Suprapubic skin (tissue), 4 donors: ENCODE measurements around the gene KLF15. TPM values are rescaled to one million over a fixed set of nuclear protein-coding genes. Genes with fewer than 3 reads are reported as not detected.

Experiments used
- DNase-seq, 2 donors: peaks; one replicate each; pipeline ENCODE4 v3.0.0-alpha.2; 2019; ENCODE audit warnings: low spot score in 2 of 2
- H3K27ac ChIP-seq: fragments of 200-600 bp; sonication (generic); one replicate; pipeline ENCODE4 v1.5.1; 2019
- H3K27me3 ChIP-seq: fragments of 200-600 bp; sonication (generic); one replicate; pipeline ENCODE4 v1.5.1; 2019
- H3K36me3 ChIP-seq: fragments of 200-600 bp; sonication (generic); one replicate; pipeline ENCODE4 v1.5.1; 2019
- H3K4me1 ChIP-seq: fragments of 200-600 bp; sonication (generic); one replicate; pipeline ENCODE4 v1.5.1; 2019
- H3K4me3 ChIP-seq: fragments of 200-600 bp; sonication (generic); one replicate; pipeline ENCODE4 v1.5.1; 2019; ENCODE audit warnings: mild to moderate bottlenecking
- H3K9me3 ChIP-seq: fragments of 200-600 bp; sonication (generic); one replicate; pipeline ENCODE4 v1.5.1; 2019
- CTCF ChIP-seq, 2 donors: fragments of 200-600 bp in 1 of 2; fragments of 450-650 bp in 1 of 2; sonication (generic) in 1 of 2; IDR thresholded peaks; one replicate each; pipeline ENCODE4 v1.5.1; 2016 to 2019; ENCODE audit warnings: antibody characterized with exemption in 2 of 2, mild to moderate bottlenecking in 1 of 2, moderate library complexity in 1 of 2
- EP300 ChIP-seq: sonication (generic); formaldehyde crosslinking; IDR thresholded peaks from one replicate; pipeline ENCODE4 v1.6.1; 2017; ENCODE audit warnings: antibody characterized with exemption
- POLR2A ChIP-seq, 2 donors: fragments of 450-650 bp; IDR thresholded peaks; one replicate each; pipeline ENCODE4 v1.6.1; 2017; ENCODE audit warnings: antibody characterized with exemption in 2 of 2, mild to moderate bottlenecking in 2 of 2, moderate library complexity in 2 of 2
- POLR2AphosphoS5 ChIP-seq, 3 donors: sonication (generic); formaldehyde crosslinking; IDR thresholded peaks; one replicate each; pipeline ENCODE4 v1.6.1; 2017; ENCODE audit warnings: antibody characterized with exemption in 3 of 3
- WGBS: methylation state at CpG from one replicate; pipeline ENCODE4 v1.1.5; 2018; 5-methylcytosine and 5-hydroxymethylcytosine counted together
- total RNA-seq, 4 donors: library from RNA; depleted of rRNA; stranded (reverse); fragments of >200 nt; gene quantifications; one replicate each; pipeline ENCODE4 v1.1.0, GENCODE V29; 2016

Gene KLF15
- total RNA-seq, 4 donors from 2014 or later: 7.3 to 19.2 (median 14.3) TPM

DNA sequence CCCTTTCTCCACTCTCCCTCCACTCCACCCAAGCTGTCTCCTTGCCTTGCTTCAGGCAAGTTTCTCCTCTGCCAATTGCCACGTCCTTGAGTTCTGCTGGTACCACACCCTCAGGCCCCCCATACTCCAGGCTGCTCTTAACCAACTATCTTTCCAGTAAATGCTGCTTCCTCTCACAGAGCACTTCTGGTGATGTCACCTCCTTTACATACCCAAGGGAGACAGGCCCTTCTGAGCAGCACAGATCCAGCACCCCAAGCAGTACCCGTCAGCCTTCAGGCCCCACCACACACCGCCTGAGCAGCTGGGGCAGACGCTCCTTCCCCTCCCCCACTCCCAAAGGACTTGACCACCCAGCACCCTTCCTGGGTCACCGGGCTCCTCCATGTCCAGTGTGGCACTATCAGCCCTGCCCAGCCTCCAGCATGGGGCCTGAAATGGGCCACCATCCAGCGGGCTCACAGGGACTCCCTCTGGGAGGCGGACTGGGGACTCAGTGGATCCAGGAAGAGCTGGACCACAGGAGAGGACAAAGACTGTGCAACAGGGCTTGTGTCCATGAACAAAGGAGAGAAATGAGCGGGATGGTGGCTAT, 50.2 kb downstream of the KLF15 start:
- Histone ChIP-seq H3K4me1 (no peaks in the 10 kb centered on the region), H3K36me3 (no peaks in the 10 kb centered on the region), H3K27ac (no peak overlapping the region), H3K4me3 (no peak overlapping the region), H3K27me3 (no peaks in the 10 kb centered on the region), H3K9me3 (peaks cover 5% of the 10 kb centered on the region)
- no peak for TF ChIP-seq EP300
- TF ChIP-seq POLR2A (IDR thresholded peaks at IDR 0.05): no peak
- TF ChIP-seq POLR2AphosphoS5 (IDR thresholded peaks at IDR 0.05): no peak
- TF ChIP-seq CTCF (IDR thresholded peaks at IDR 0.05): no peak
- WGBS: 84% methylated on average over 8 of the region's 8 CpGs
- no peak for DNase-seq

DNA sequence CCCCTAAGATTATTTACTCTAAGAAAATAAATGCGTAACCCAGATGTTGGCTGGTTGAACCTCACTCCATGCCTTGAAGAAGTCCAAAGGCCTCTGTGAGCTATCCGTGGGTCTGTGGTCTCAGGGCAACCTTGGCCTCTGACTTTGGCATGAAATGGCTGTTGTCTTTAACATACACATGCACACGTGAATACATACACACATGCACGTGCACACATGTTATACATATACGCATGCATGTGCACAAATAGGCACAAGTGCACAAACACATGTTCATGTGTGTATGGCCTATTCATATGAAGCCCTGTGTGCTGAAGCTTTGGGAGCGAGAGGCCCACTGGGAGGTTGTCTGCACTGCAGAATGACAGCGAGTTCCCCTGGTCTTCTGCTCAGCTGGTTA, 50.8 kb downstream of the KLF15 start:
- DNase-seq: no peak
- no peak overlapping the region for H3K27ac ChIP-seq
- no peaks in the 10 kb centered on the region for H3K36me3 ChIP-seq
- H3K4me3 ChIP-seq: no peak overlapping the region
- 88% methylated on average over 3 of the region's 7 CpGs for WGBS
- H3K4me1 ChIP-seq: no peaks in the 10 kb centered on the region
- no peaks in the 10 kb centered on the region for H3K27me3 ChIP-seq
- peaks cover 5% of the 10 kb centered on the region for H3K9me3 ChIP-seq
- TF ChIP-seq POLR2AphosphoS5 (IDR thresholded peaks at IDR 0.05): no peak

- no peak for TF ChIP-seq EP300
- no peak for TF ChIP-seq CTCF (IDR thresholded peaks at IDR 0.05)
- TF ChIP-seq POLR2A (IDR thresholded peaks at IDR 0.05): no peak
- TF ChIP-seq POLR2AphosphoS5 (IDR thresholded peaks at IDR 0.05): no peak
- no peak overlapping the region for H3K4me3 ChIP-seq
- no peak for DNase-seq
Measured at GRCh38 chr3:126305427-126305826, 51.8 kb downstream of the KLF15 start.

GRCh38 chr3:126304704-126305103, 52.5 kb downstream of the KLF15 start:
- Histone ChIP-seq H3K9me3 (peaks cover 5% of the 10 kb centered on the region), H3K4me1 (no peaks in the 10 kb centered on the region), H3K36me3 (no peaks in the 10 kb centered on the region), H3K27ac (no peak overlapping the region), H3K27me3 (no peaks in the 10 kb centered on the region), H3K4me3 (no peak overlapping the region)
- no peak for DNase-seq
- no peak for TF ChIP-seq EP300
- no peak for TF ChIP-seq POLR2A (IDR thresholded peaks at IDR 0.05)
- no peak for TF ChIP-seq CTCF (IDR thresholded peaks at IDR 0.05)
- no peak for TF ChIP-seq POLR2AphosphoS5 (IDR thresholded peaks at IDR 0.05)
- WGBS: 59% methylated on average over 3 of the region's 3 CpGs

More at GRCh38 chr3:126305427-126305826, 51.8 kb downstream of the KLF15 start:
- Histone ChIP-seq H3K27ac (no peak overlapping the region), H3K9me3 (peaks cover 5% of the 10 kb centered on the region), H3K4me1 (no peaks in the 10 kb centered on the region), H3K36me3 (no peaks in the 10 kb centered on the region), H3K27me3 (no peaks in the 10 kb centered on the region)

- Histone ChIP-seq H3K36me3 (no peaks in the 10 kb centered on the region), H3K27me3 (no peaks in the 10 kb centered on the region), H3K4me3 (no peak overlapping the region), H3K27ac (no peak overlapping the region), H3K9me3 (peaks cover 5% of the 10 kb centered on the region), H3K4me1 (no peaks in the 10 kb centered on the region)
- 67% methylated on average over 3 of the region's 3 CpGs for WGBS
- no peak for DNase-seq
- no peak for TF ChIP-seq EP300
- no peak for TF ChIP-seq CTCF (IDR thresholded peaks at IDR 0.05)
- TF ChIP-seq POLR2A (IDR thresholded peaks at IDR 0.05): no peak
- TF ChIP-seq POLR2AphosphoS5 (IDR thresholded peaks at IDR 0.05): no peak
Measured at GRCh38 chr3:126304291-126304690, 52.9 kb downstream of the KLF15 start.

GRCh38 chr3:126303272-126303671, 53.9 kb downstream of the KLF15 start:
- TF ChIP-seq EP300 (no peak), POLR2A (IDR thresholded peaks at IDR 0.05) (no peak), CTCF (IDR thresholded peaks at IDR 0.05) (no peak), POLR2AphosphoS5 (IDR thresholded peaks at IDR 0.05) (no peak)

More at GRCh38 chr3:126303272-126303671, 53.9 kb downstream of the KLF15 start:
- peaks cover 5% of the 10 kb centered on the region for H3K9me3 ChIP-seq
- no peak overlapping the region for H3K27ac ChIP-seq
- H3K4me1 ChIP-seq: no peaks in the 10 kb centered on the region
- H3K27me3 ChIP-seq: no peaks in the 10 kb centered on the region
- DNase-seq: no peak
- H3K4me3 ChIP-seq: no peak overlapping the region
- no peaks in the 10 kb centered on the region for H3K36me3 ChIP-seq
